ENCODE data around the gene USP17L30.
"Not testable (repeated sequence)": the region's sequence is repeated elsewhere in the genome, so short reads cannot be mapped to it uniquely, and the experiment has no call there.

- TF ChIP-seq, protein P1, sequence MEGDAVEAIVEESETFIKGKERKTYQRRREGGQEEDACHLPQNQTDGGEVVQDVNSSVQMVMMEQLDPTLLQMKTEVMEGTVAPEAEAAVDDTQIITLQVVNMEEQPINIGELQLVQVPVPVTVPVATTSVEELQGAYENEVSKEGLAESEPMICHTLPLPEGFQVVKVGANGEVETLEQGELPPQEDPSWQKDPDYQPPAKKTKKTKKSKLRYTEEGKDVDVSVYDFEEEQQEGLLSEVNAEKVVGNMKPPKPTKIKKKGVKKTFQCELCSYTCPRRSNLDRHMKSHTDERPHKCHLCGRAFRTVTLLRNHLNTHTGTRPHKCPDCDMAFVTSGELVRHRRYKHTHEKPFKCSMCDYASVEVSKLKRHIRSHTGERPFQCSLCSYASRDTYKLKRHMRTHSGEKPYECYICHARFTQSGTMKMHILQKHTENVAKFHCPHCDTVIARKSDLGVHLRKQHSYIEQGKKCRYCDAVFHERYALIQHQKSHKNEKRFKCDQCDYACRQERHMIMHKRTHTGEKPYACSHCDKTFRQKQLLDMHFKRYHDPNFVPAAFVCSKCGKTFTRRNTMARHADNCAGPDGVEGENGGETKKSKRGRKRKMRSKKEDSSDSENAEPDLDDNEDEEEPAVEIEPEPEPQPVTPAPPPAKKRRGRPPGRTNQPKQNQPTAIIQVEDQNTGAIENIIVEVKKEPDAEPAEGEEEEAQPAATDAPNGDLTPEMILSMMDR (IDR thresholded peaks at IDR 0.05; ENCODE audit: borderline replicate concordance, extremely low read depth, low read length, poor library complexity, severe bottlenecking) = not testable (repeated sequence)
- not testable (repeated sequence) for TF ChIP-seq EZH2 (IDR thresholded peaks at IDR 0.05; ENCODE audit: borderline replicate concordance, low read depth, low read length, severe bottlenecking)
Measured at GRCh38 chr4:9353338-9353737, 9.6 kb upstream of the USP17L30 start, which contains the start of gene USP17L29.

Data from DND-41 (cell line).